Thyroid gland (tissue), 4 donors: ENCODE measurements around the gene BRMS1. TPM values are rescaled to one million over a fixed set of nuclear protein-coding genes. Genes with fewer than 3 reads are reported as not detected.
A peak's percentile ranks its signal among the peaks of the same experiment; 100 is the strongest.

ENCODE experiments used
- DNase-seq, 2 donors: peaks; one replicate each; pipeline ENCODE4 v3.0.0-alpha.2; 2019
- H3K27ac ChIP-seq, 3 donors: fragments of 200-600 bp; sonication (generic); 1 replicate in 2 of 3; 2 replicates in 1 of 3; pipeline ENCODE4 v1.5.1; 2016 to 2019; ENCODE audit warnings: mild to moderate bottlenecking in 1 of 3, moderate library complexity in 1 of 3
- H3K27me3 ChIP-seq: fragments of 200-600 bp; sonication (generic); one replicate; pipeline ENCODE4 v1.5.1; 2019
- H3K36me3 ChIP-seq, 2 donors: fragments of 200-600 bp; sonication (generic); one replicate each; pipeline ENCODE4 v1.5.1; 2016 to 2019
- H3K4me1 ChIP-seq, 2 donors: fragments of 200-600 bp; sonication (generic); one replicate each; pipeline ENCODE4 v1.5.1; 2017 to 2019
- H3K4me3 ChIP-seq, 3 donors: fragments of 200-600 bp; sonication (generic); replicated peaks in 1 of 3; 1 replicate in 2 of 3; 2 replicates in 1 of 3; pipeline ENCODE4 v1.5.1; 2016; ENCODE audit warnings: mild to moderate bottlenecking in 1 of 3
- H3K9me3 ChIP-seq: fragments of 200-600 bp; sonication (generic); one replicate; pipeline ENCODE4 v1.5.1; 2017
- CTCF ChIP-seq, 6 experiments: fragments of 200-600 bp in 3 of 6; fragments of 450-650 bp in 3 of 6; sonication (generic) in 3 of 6; IDR thresholded peaks; one replicate each; pipeline ENCODE4 v1.5.1; 2016 to 2019; ENCODE audit warnings: antibody characterized with exemption in 6 of 6, mild to moderate bottlenecking in 2 of 6, inconsistent platforms in 1 of 6, moderate library complexity in 1 of 6
- POLR2A ChIP-seq, 2 donors: fragments of 450-650 bp; IDR thresholded peaks; one replicate each; pipeline ENCODE4 v1.6.1; 2017; ENCODE audit warnings: antibody characterized with exemption in 2 of 2, mild to moderate bottlenecking in 2 of 2, moderate library complexity in 1 of 2
- WGBS, 2 donors: methylation state at CpG; one replicate each; pipeline ENCODE4 v1.1.5; 2017; 5-methylcytosine and 5-hydroxymethylcytosine counted together
- intact Hi-C: fragments of 100-400 bp; cut with DNase I; formaldehyde crosslinking; loops from one replicate; pipeline ENCODE4 v1.15.1; 2023
- total RNA-seq, 4 donors: library from RNA; depleted of rRNA; stranded (reverse); fragments of >200 nt; gene quantifications; one replicate each; pipeline ENCODE4 v1.2.3, GENCODE V29; 2016

The BRMS1 gene
- total RNA-seq, 4 donors from 2014 or later: 41.4 to 64.4 (median 53.8) TPM

- Histone ChIP-seq H3K9me3 (no peaks in the 10 kb centered on the region), H3K4me3 (no peak overlapping the region), H3K27me3 (no peaks in the 10 kb centered on the region), H3K36me3 (no peaks in the 10 kb centered on the region), H3K4me1 (no peaks in the 10 kb centered on the region), H3K27ac (no peak overlapping the region)
- DNase-seq: no peak
- WGBS, 2 donors: 78 to 81% methylated on average over 13 to 14 of the region's 14 CpGs
- no peak for TF ChIP-seq POLR2A (IDR thresholded peaks at IDR 0.05)
- no peak for TF ChIP-seq CTCF (IDR thresholded peaks at IDR 0.05)
- intact Hi-C loops: no loop called here
These were observed 21.1 kb upstream of the BRMS1 start for GRCh38 chr11:66365711-66366619.

DNA sequence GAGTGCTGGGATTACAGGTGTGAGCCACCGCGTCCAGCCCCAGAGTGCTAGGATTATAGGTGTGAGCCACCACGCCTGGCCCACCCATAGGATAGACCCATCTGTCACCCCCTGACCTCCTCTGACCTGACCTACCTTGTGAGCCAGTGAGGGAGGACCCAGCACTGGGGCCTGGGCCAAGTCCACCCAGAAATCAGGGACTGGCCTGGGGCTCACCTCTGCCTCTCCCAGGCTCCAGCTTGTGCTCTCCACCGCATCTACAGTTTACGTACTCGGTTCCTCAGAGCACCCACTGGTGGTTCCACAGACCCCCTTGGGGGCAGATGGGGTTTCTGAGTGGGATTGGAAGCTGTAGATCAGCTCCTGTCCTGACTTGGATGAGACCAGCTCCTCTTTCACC is 20.3 kb upstream of the BRMS1 start:
- no peaks in the 10 kb centered on the region for H3K27me3 ChIP-seq
- intact Hi-C loops: no loop called here
- no peak for DNase-seq

DNA sequence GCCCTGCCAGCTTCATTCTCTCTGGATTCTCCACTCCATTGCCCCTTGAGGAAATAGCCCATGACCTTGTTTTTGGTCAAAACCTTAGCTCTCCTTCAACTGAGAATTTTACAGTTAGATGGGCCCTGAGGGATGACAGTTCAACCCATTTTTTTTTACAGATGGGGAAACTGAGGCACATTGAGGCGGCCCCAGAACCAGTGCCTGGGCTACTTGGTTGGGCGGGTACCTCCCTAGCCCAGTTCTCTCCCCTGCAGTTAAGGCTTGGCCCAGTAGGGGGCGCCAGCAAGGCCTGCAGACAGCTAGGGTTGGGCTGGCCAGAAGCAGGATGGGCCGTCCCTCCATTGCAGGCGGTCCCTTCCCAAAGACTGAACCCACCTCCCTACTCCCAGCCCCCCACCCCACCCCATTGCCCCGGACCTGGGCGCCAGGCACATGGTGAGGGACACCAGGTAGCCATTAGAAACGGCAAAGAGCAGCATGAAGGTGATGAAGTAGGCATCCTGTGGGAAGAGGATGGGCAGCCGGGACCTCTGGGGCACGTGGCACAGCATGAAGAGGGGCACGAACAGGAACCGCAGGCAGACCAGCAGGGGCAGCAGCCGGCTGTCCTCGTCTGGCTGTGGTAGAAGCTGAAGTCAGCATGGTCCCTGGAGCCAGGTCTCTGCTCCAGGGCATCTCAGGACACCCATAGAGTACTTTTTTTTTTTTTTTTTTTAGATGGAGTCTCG is 19.1 kb upstream of the BRMS1 start:
- H3K4me1 ChIP-seq: no peaks in the 10 kb centered on the region
- TF ChIP-seq POLR2A (IDR thresholded peaks at IDR 0.05): no peak
- peak in 4 of 6 experiments; percentile 10 to 54 (median 24) for TF ChIP-seq CTCF (IDR thresholded peaks at IDR 0.05)
- no peak overlapping the region for H3K4me3 ChIP-seq
- no peaks in the 10 kb centered on the region for H3K36me3 ChIP-seq
- H3K9me3 ChIP-seq: no peaks in the 10 kb centered on the region
- no peak overlapping the region for H3K27ac ChIP-seq
- 81 to 85% methylated on average over 9 to 12 of the region's 15 CpGs for WGBS, 2 donors
- no peaks in the 10 kb centered on the region for H3K27me3 ChIP-seq
- DNase-seq: peak; percentile 13 to 22
- intact Hi-C loops: no loop called here

More for the DNA sequence above, 20.3 kb upstream of the BRMS1 start:
- H3K36me3 ChIP-seq: no peaks in the 10 kb centered on the region
- H3K4me1 ChIP-seq: no peaks in the 10 kb centered on the region
- TF ChIP-seq CTCF (IDR thresholded peaks at IDR 0.05) (no peak), POLR2A (IDR thresholded peaks at IDR 0.05) (no peak)
- H3K27ac ChIP-seq: no peak overlapping the region
- H3K9me3 ChIP-seq: no peaks in the 10 kb centered on the region
- 90 to 100% methylated on average over 3 to 5 of the region's 6 CpGs for WGBS, 2 donors
- no peak overlapping the region for H3K4me3 ChIP-seq

DNA sequence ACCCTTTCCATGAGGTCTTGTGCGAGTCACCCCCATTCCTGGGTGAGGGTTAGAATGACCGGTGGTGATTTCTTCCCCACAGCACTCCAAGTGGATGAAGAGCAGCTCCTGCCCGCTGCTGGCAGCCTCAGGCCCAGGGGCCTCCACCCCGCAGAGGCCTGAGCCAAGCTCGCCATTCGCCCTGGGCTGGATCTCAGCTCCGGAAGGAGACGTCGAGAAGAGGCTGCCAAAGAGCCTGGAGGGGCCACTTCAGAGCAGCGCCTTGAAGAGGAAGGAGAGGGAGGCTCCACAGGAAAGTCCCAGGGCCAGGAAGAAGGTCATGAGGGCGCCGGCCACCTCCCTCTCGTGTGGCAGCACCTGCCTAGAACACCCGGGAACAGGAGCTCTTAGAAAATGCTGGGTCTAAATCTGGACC is 18.3 kb upstream of the BRMS1 start:
- WGBS, 2 donors: 49 to 64% methylated on average over 14 of the region's 14 CpGs
- no peaks in the 10 kb centered on the region for H3K9me3 ChIP-seq
- H3K27me3 ChIP-seq: no peaks in the 10 kb centered on the region
- no peak for TF ChIP-seq POLR2A (IDR thresholded peaks at IDR 0.05)
- no peak for TF ChIP-seq CTCF (IDR thresholded peaks at IDR 0.05)
- intact Hi-C loops: no loop called here
- peak; percentile 36 to 44 for DNase-seq
- no peaks in the 10 kb centered on the region for H3K36me3 ChIP-seq
- H3K27ac ChIP-seq: no peak overlapping the region
- no peak overlapping the region for H3K4me3 ChIP-seq
- H3K4me1 ChIP-seq: no peaks in the 10 kb centered on the region
